ENCODE results near the gene FES.
A peak's percentile ranks its signal among the peaks of the same experiment; 100 is the strongest.

The FES gene

DNA sequence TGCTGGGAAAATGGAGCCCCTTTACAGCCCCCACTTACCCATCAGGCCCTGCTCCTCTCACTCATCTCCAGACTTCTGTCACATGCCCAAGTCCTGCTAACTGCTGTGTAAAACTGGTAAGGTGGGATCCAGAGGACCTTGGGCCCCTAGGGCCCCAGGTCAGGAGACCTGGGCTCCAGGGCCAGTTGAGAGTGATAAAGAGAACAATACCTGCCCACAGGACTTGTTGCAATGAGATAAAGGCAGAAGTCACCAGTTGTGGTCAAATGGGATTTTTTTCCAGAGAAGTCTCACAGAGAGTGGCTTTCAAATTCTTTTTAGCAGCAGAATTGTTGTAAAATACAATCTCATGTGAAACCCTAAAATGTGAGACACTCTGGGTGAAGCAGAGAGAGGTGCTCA lies 15.2 kb upstream of the FES start:
- H3K4me1 ChIP-seq (ENCODE audit: control insufficient read depth, low read length): peaks cover 32% of the 10 kb centered on the region
- TF ChIP-seq CTCF (IDR thresholded peaks at IDR 0.05; ENCODE audit: low read depth, low read length, poor library complexity, severe bottlenecking) (no peak), EZH2phosphoT487 (IDR thresholded peaks at IDR 0.05; ENCODE audit: borderline replicate concordance, low read length) (no peak)
- no peak overlapping the region for H3K4me3 ChIP-seq (ENCODE audit: low read length)
- peaks cover 25% of the 10 kb centered on the region for H3K79me2 ChIP-seq (ENCODE audit: control insufficient read depth, low read length)
- no peaks in the 10 kb centered on the region for H3K9me2 ChIP-seq (replicated peaks; ENCODE audit: control insufficient read depth, low read length)
- H3K36me3 ChIP-seq (ENCODE audit: control insufficient read depth, low read length): no peaks in the 10 kb centered on the region
- no peaks in the 10 kb centered on the region for H3K9me3 ChIP-seq (ENCODE audit: control insufficient read depth, insufficient read depth, low read length)
- 0 out of 2 replicates have a peak overlapping the region, but pooled peaks have one; percentile 12 for H3K27ac ChIP-seq (ENCODE audit: low read depth, low read length)
- 0 out of 2 replicates have a peak, but pooled peaks cover 2% of the 10 kb centered on the region for H3K27me3 ChIP-seq (ENCODE audit: control insufficient read depth, low read length)
- H3F3A ChIP-seq (ENCODE audit: control insufficient read depth, insufficient read depth): peaks cover 15% of the 10 kb centered on the region
- 0 out of 2 replicates have a peak, but pooled peaks cover 5% of the 10 kb centered on the region for H4K20me1 ChIP-seq (ENCODE audit: control insufficient read depth, insufficient read depth, low read depth, low read length)
- H3K4me2 ChIP-seq (ENCODE audit: low read length): no peak overlapping the region

DNA sequence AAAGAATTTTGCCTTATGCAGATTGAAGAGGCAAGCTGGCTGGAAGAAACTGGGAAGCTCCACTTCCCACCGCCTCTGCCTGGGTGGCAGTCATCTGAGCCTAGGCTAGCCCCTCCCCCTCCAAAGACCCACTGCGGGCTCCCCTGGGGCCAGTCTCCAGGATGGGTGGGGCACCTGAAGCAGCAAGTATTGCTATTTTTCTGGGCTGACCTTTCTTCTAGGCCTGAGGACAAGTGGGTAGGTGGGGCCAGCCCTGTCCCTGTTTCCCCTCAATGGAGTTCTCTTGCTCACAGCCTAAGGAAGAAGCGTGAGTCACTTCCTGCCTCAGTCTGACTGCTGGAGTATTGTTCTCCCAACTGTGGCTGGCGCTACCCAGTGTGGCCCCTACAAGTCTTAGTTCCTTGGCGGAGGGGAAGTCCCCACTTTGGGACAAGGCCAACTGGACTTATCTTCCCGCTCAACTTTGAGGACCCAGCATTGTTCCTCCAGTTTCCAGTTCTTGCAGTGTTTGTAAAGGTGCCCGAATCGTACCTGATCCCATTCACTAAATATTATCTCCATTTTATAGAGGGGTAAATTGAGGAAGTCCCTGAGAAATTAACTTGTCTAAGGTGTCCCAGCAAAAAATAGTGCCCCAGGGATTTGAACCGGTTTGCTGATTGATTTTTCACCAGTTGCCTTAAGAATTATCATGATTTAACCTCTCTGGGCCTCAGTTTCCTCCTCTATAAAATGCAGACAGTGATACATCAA lies 14.5 kb upstream of the FES start:
- H3K79me2 ChIP-seq (ENCODE audit: control insufficient read depth, low read length): peaks cover 30% of the 10 kb centered on the region
- H3F3A ChIP-seq (ENCODE audit: control insufficient read depth, insufficient read depth): peaks cover 15% of the 10 kb centered on the region
- 0 out of 2 replicates have a peak, but pooled peaks cover 5% of the 10 kb centered on the region for H4K20me1 ChIP-seq (ENCODE audit: control insufficient read depth, insufficient read depth, low read depth, low read length)
- no peaks in the 10 kb centered on the region for H3K9me3 ChIP-seq (ENCODE audit: control insufficient read depth, insufficient read depth, low read length)
- H3K4me2 ChIP-seq (ENCODE audit: low read length): peak overlapping the region; percentile 74
- peaks cover 32% of the 10 kb centered on the region for H3K4me1 ChIP-seq (ENCODE audit: control insufficient read depth, low read length)
- H3K4me3 ChIP-seq (ENCODE audit: low read length): peak overlapping the region; percentile 98
- no peaks in the 10 kb centered on the region for H3K36me3 ChIP-seq (ENCODE audit: control insufficient read depth, low read length)
- H3K9me2 ChIP-seq (replicated peaks; ENCODE audit: control insufficient read depth, low read length): no peaks in the 10 kb centered on the region
- TF ChIP-seq EZH2phosphoT487 (IDR thresholded peaks at IDR 0.05; ENCODE audit: borderline replicate concordance, low read length) (no peak), CTCF (IDR thresholded peaks at IDR 0.05; ENCODE audit: low read depth, low read length, poor library complexity, severe bottlenecking) (no peak)
- 0 out of 2 replicates have a peak, but pooled peaks cover 2% of the 10 kb centered on the region for H3K27me3 ChIP-seq (ENCODE audit: control insufficient read depth, low read length)
- H3K27ac ChIP-seq (ENCODE audit: low read depth, low read length): peak overlapping the region; percentile 12; the same call in 1 of the 2 replicates

- Histone ChIP-seq H4K20me1 (ENCODE audit: control insufficient read depth, insufficient read depth, low read depth, low read length) (0 out of 2 replicates have a peak, but pooled peaks cover 5% of the 10 kb centered on the region), H3F3A (ENCODE audit: control insufficient read depth, insufficient read depth) (peaks cover 15% of the 10 kb centered on the region), H3K79me2 (ENCODE audit: control insufficient read depth, low read length) (peaks cover 36% of the 10 kb centered on the region), H3K4me3 (ENCODE audit: low read length) (peak overlapping the region; percentile 98), H3K9me3 (ENCODE audit: control insufficient read depth, insufficient read depth, low read length) (no peaks in the 10 kb centered on the region), H3K4me2 (ENCODE audit: low read length) (peak overlapping the region; percentile 74), H3K27me3 (ENCODE audit: control insufficient read depth, low read length) (0 out of 2 replicates have a peak, but pooled peaks cover 2% of the 10 kb centered on the region), H3K27ac (ENCODE audit: low read depth, low read length) (no peak overlapping the region), H3K9me2 (replicated peaks; ENCODE audit: control insufficient read depth, low read length) (no peaks in the 10 kb centered on the region), H3K36me3 (ENCODE audit: control insufficient read depth, low read length) (no peaks in the 10 kb centered on the region), H3K4me1 (ENCODE audit: control insufficient read depth, low read length) (peaks cover 32% of the 10 kb centered on the region)
- no peak for TF ChIP-seq EZH2phosphoT487 (IDR thresholded peaks at IDR 0.05; ENCODE audit: borderline replicate concordance, low read length)
- TF ChIP-seq CTCF (IDR thresholded peaks at IDR 0.05; ENCODE audit: low read depth, low read length, poor library complexity, severe bottlenecking): no peak
These were observed 13.8 kb upstream of the FES start for GRCh38 chr15:90870354-90871138.

Data from DOHH2 (cell line).